Panc1 (cell line): ENCODE data around the gene NWD2. TPM values are rescaled to one million over a fixed set of nuclear protein-coding genes. Genes with fewer than 3 reads are reported as not detected.
"Not testable (repeated sequence)": the region's sequence is repeated elsewhere in the genome, so short reads cannot be mapped to it uniquely, and the experiment has no call there.

Source experiments
- ATAC-seq: fragments of 200-7000 bp; cut with Tn5 transposase; 2 replicates; pipeline ENCODE4 v1.9.1; 2020; ENCODE audit warnings: mild to moderate bottlenecking, moderate library complexity
- Bru-seq: library from RNA; stranded (reverse); fragments of 400-500 nt; gene quantifications from one replicate; lab custom pipeline; 2021; lab: Mats Ljungman, UMichigan
- BruChase-seq, 2 experiments: library from RNA; stranded (reverse); fragments of 400-500 nt; gene quantifications; one replicate each; lab custom pipeline; 2021; lab: Mats Ljungman, UMichigan
- BruUV-seq: library from RNA; stranded (reverse); fragments of 400-500 nt; replicated peaks from 2 replicates; lab custom pipeline; 2021; lab: Mats Ljungman, UMichigan
- CTCF ChIA-PET: fragments of 300-600 bp; sonication (Branson Sonifier 250); formaldehyde crosslinking; loops from one replicate; lab custom pipeline; 2022; ENCODE audit warnings: antibody characterized with exemption; lab: Charles Lee
- POLR2A ChIA-PET: fragments of 300-600 bp; sonication (Branson Sonifier 250); formaldehyde crosslinking; loops from one replicate; lab custom pipeline; 2022; ENCODE audit warnings: antibody characterized with exemption; lab: Charles Lee
- DNase-seq: peaks from one replicate; pipeline ENCODE4 v3.0.0-alpha.2; 2010; ENCODE audit warnings: low read depth, low spot score
- H3K27ac ChIP-seq: 2 replicates; pipeline ENCODE4 v1.5.1; 2011; ENCODE audit warnings: mild to moderate bottlenecking, low read length, inconsistent platforms
- H3K27me3 ChIP-seq: fragments of 200-500 bp; sonication (Bioruptor generic); 2 replicates; pipeline ENCODE4 v1.6.0; 2014; ENCODE audit warnings: low read length, inconsistent platforms; ENCODE audit not compliant: control insufficient read depth, insufficient read depth
- H3K36me3 ChIP-seq: fragments of 200-500 bp; sonication (Bioruptor generic); 2 replicates; pipeline ENCODE4 v1.5.1; 2014; ENCODE audit warnings: inconsistent platforms, mild to moderate bottlenecking, low read length, moderate library complexity; ENCODE audit not compliant: control insufficient read depth, insufficient read depth
- H3K4me1 ChIP-seq: 2 replicates; pipeline ENCODE4 v1.5.1; 2011; ENCODE audit warnings: inconsistent platforms, mild to moderate bottlenecking, low read length, moderate library complexity; ENCODE audit not compliant: control insufficient read depth, insufficient read depth
- H3K4me3 ChIP-seq, 2 experiments: 2 replicates each; pipeline ENCODE4 v1.5.1; 2011 to 2012; ENCODE audit warnings: low read depth in 2 of 2, low read length in 2 of 2, mild to moderate bottlenecking in 2 of 2, inconsistent platforms in 1 of 2, moderate library complexity in 1 of 2
- H3K9me3 ChIP-seq: fragments of 200-500 bp; sonication (Bioruptor generic); 2 replicates; pipeline ENCODE4 v1.5.1; 2014; ENCODE audit warnings: low read depth, mild to moderate bottlenecking, inconsistent platforms, low read length, moderate library complexity; ENCODE audit not compliant: control insufficient read depth, insufficient read depth
- POLR2AphosphoS5 ChIP-seq: IDR thresholded peaks from 2 replicates; pipeline ENCODE4 v1.6.1; 2012; ENCODE audit warnings: mild to moderate bottlenecking, low read depth, low read length, moderate library complexity
- REST ChIP-seq, 2 experiments: IDR thresholded peaks; 2 replicates each; pipeline ENCODE4 v1.6.1; 2011 to 2012; ENCODE audit warnings: low read depth in 2 of 2, control low read depth in 1 of 2, low read length in 1 of 2, mild to moderate bottlenecking in 1 of 2, moderate library complexity in 1 of 2; ENCODE audit not compliant: insufficient read depth in 1 of 2
- SIN3A ChIP-seq: IDR thresholded peaks from 2 replicates; pipeline ENCODE4 v1.6.1; 2012; ENCODE audit warnings: low read depth, mild to moderate bottlenecking, low read length, moderate library complexity, borderline replicate concordance; ENCODE audit not compliant: insufficient read depth
- in situ Hi-C: cut with HindIII; loops from 2 replicates; pipeline ENCODE4 v1.10.0; 2016; ENCODE audit warnings: low sequenced_read_pairs, low pct_unique_long_range_greater_than_20kb
- intact Hi-C: fragments of 100-400 bp; cut with micrococcal nuclease; formaldehyde crosslinking; loops from one replicate; pipeline ENCODE4 v1.10.0; 2022; ENCODE audit not compliant: unreplicated experiment
- long read RNA-seq: library from polyadenylated mRNA; unstranded; transcript quantifications from one replicate; pipeline ENCODE4 v2.0.0, GENCODE V29; 2021; ENCODE audit not compliant: unreplicated experiment
- polyA plus RNA-seq: library from polyadenylated mRNA; unstranded; fragments of >200 nt; gene quantifications from one replicate; pipeline ENCODE4 v1.2.1, GENCODE V29; 2012; ENCODE audit warnings: missing spikeins; ENCODE audit not compliant: insufficient read length
- total RNA-seq: library from RNA; stranded (reverse); gene quantifications from one replicate; pipeline ENCODE4 v1.2.1, GENCODE V29; 2021; ENCODE audit not compliant: unreplicated experiment

The NWD2 gene, protein sequence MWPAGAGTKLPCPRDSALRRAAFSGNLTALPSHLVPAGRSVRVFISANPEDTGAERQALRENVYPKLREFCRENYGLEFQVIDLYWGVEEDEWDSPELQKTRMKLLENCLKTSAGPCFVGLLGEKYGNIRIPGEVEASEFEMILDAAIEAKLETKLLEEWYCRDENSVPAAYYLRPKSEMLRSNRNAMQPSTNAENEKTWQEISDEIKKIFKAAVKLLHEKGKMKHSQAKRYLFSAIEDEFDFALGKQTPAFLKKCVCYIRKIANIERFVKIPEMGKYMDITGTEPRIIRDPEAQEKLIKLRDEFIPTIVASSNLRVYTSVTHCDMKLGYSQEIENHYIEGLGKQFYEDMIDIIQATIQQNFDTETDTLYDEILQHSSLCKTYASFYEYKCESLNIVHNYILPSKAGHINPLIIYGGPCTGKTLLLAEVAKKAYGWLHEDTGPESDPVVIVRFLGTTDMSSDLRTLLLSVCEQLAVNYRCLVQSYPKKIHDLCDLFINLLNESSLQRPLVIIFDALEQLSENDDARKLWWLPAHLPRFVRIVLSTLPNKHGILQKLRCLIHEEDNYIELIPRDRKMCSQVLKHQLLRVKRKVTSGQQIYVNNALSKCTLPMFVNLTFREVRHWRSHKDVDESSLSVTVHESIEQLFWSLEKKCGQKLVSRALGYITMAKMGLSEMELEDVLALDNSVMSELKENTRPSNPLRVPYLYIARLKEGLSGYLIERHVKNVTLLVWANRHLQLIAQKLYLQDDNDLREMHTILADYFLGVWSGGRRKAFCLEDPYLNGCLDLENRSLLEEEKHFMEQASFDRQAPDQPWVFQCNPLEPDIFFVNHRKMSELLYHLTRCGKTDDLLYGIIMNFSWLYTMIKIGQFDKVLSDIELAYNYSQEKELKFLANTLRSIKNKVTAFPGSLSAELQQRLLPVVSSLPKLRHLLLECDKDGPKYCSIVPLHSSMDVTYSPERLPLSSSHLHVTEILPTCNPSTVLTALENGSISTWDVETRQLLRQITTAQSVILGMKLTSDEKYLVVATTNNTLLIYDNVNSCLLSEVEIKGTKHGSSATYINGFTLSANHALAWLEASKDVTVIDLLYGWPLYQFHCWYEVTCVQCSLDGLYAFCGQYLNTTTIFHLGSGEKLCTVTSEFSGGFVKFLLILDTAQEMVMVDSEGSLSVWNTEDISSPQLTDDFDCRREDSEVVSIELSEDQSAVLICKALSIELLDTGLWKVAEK (N-terminal part only)
- total RNA-seq = not detected
- not detected for polyA plus RNA-seq
- Bru-seq, nascent RNA = percentile 1 among the genes with signal in this experiment
- not detected for BruChase-seq, experiment 1, labeled RNA remaining after a 2-hour chase
- BruChase-seq, experiment 2, labeled RNA remaining after a 6-hour chase = not detected
- long read RNA-seq = 0 reads

GRCh38 chr4:37244583-37245390 lies at the start of gene NWD2:
Gene NWD2, plus strand, starts transcription at chr4:37244743. Its CDS starts 325 bp downstream, at chr4:37245068.
- Histone ChIP-seq H3K4me3 (no peak within 1 kb of the TSS), H3K4me1 (no peaks in the 10 kb centered on the region), H3K27ac (no peak within 1 kb of the TSS), H3K36me3 (no peaks in the 10 kb centered on the region), H3K27me3 (no peaks in the 10 kb centered on the region), H3K9me3 (no peaks in the 10 kb centered on the region)
- no peak for DNase-seq
- no peak for ATAC-seq
- BruUV-seq = no TSS peak
- in situ Hi-C loops (no loop called here), intact Hi-C loops (no loop called here)
- no peak for TF ChIP-seq SIN3A
- ChIA-PET POLR2A (no interaction called here), CTCF (no interaction called here)

DNA sequence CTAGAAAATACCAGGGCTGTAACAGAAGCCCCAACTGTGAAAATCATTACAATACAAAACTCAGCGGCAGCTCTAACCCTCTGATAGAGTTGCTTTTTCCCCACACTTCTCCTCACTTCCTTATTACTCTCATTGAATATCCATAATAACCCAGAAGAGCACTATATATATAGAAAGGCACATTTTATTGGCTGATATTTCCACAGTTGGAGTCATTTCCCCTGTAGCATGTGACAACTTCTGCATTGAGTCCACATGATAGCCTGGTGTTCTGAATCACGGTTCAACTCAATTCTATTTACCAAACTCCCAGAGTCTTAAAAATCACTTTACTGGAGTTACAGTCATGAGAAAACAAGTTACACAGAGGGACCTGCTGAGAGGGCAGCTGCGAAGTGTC lies 46.6 kb upstream of the NWD2 start:
- Histone ChIP-seq H3K4me1 (no peaks in the 10 kb centered on the region), H3K27ac (no peak overlapping the region), H3K27me3 (no peaks in the 10 kb centered on the region), H3K36me3 (no peaks in the 10 kb centered on the region), H3K9me3 (no peaks in the 10 kb centered on the region), H3K4me3 (no peak overlapping the region)
- BruUV-seq = no TSS peak
- DNase-seq = no peak
- no peak for ATAC-seq
- intact Hi-C loops (no loop called here), in situ Hi-C loops (no loop called here)
- POLR2A ChIA-PET = no interaction called here
- TF ChIP-seq SIN3A = no peak
- TF ChIP-seq REST (IDR thresholded peaks at IDR 0.05; ENCODE audit: insufficient read depth in 1 of 2, low read depth in 2 of 2, low read length in 1 of 2) = no peak
- no peak for TF ChIP-seq POLR2AphosphoS5
- CTCF ChIA-PET = no interaction called here

DNA sequence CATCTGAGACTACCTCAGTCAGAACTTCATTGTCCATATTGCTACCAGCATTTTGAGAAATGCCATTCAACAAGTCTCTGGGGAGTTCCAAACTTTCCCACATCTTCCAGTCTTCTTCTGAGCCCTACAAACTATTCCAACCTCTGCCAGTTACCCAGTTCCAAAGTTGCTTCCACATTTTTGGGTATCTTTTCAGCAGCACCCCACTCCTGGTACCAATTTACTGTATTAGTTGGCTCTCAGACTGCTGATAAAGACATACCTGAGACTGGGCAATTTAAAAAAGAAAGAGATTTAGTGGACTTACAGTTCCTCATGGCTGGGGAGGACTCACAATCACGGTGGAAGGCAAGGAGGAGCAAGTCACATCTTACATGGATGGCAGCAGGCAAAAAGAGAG lies 39.8 kb upstream of the NWD2 start:
- H3K27me3 ChIP-seq, CTCF ChIA-PET, H3K36me3 ChIP-seq, H3K27ac ChIP-seq, POLR2A ChIA-PET, H3K9me3 ChIP-seq, BruUV-seq, intact Hi-C loops, ATAC-seq, H3K4me3 ChIP-seq, DNase-seq, H3K4me1 ChIP-seq, in situ Hi-C loops: not testable (repeated sequence)
